Neural progenitor cell (in vitro differentiated cells): Measurements from ENCODE around the gene NEK10. TPM values are rescaled to one million over a fixed set of nuclear protein-coding genes. Genes with fewer than 3 reads are reported as not detected.

Experiments used
- DNase-seq: peaks from one replicate; pipeline ENCODE4 v3.0.0-alpha.2; 2016; ENCODE audit warnings: low spot score
- H2AFZ ChIP-seq: fragments of 200-600 bp; sonication (generic); replicated peaks from 2 replicates; pipeline ENCODE4 v1.6.1; 2016; ENCODE audit warnings: antibody characterized with exemption
- H3F3A ChIP-seq: fragments of 200-600 bp; sonication (generic); 2 replicates; pipeline ENCODE4 v1.6.1; 2016; ENCODE audit warnings: antibody characterized with exemption, low read depth
- H3K27ac ChIP-seq: fragments of 200-600 bp; sonication (generic); 2 replicates; pipeline ENCODE4 v1.5.1; 2016; ENCODE audit warnings: mild to moderate bottlenecking
- H3K27me3 ChIP-seq: fragments of 200-600 bp; sonication (generic); 2 replicates; pipeline ENCODE4 v1.6.1; 2016; ENCODE audit warnings: mild to moderate bottlenecking, moderate library complexity
- H3K36me3 ChIP-seq: fragments of 200-600 bp; sonication (generic); 2 replicates; pipeline ENCODE4 v1.5.1; 2016
- H3K4me1 ChIP-seq: fragments of 200-600 bp; sonication (generic); 2 replicates; pipeline ENCODE4 v1.6.1; 2016; ENCODE audit warnings: mixed run types
- H3K4me2 ChIP-seq: fragments of 200-600 bp; sonication (generic); 2 replicates; pipeline ENCODE4 v1.6.1; 2016
- H3K4me3 ChIP-seq: fragments of 200-600 bp; sonication (generic); 2 replicates; pipeline ENCODE4 v1.5.1; 2016
- H3K79me2 ChIP-seq: fragments of 200-600 bp; sonication (generic); 2 replicates; pipeline ENCODE4 v1.6.1; 2016; ENCODE audit warnings: low read depth
- H3K9ac ChIP-seq: fragments of 200-600 bp; sonication (generic); 2 replicates; pipeline ENCODE4 v1.6.1; 2016
- H3K9me3 ChIP-seq: fragments of 200-600 bp; sonication (generic); 2 replicates; pipeline ENCODE4 v1.5.1; 2016; ENCODE audit warnings: low read depth
- H4K20me1 ChIP-seq: fragments of 200-600 bp; sonication (generic); 2 replicates; pipeline ENCODE4 v1.6.1; 2016; ENCODE audit warnings: low read depth
- H3K27ac Mint-ChIP-seq: 3 replicates; pipeline ENCODE4 v1.8.0; 2021; ENCODE audit warnings: mixed read lengths
- H3K27me3 Mint-ChIP-seq: 2 replicates; pipeline ENCODE4 v1.8.0; 2022; ENCODE audit warnings: low read depth, mild to moderate bottlenecking, inconsistent platforms, moderate library complexity, mixed read lengths; ENCODE audit not compliant: insufficient read depth
- H3K36me3 Mint-ChIP-seq: 3 replicates; pipeline ENCODE4 v1.8.0; 2021; ENCODE audit warnings: mixed read lengths
- H3K4me1 Mint-ChIP-seq: 3 replicates; pipeline ENCODE4 v1.8.0; 2021; ENCODE audit warnings: mixed read lengths
- H3K4me3 Mint-ChIP-seq: 3 replicates; pipeline ENCODE4 v1.8.0; 2021; ENCODE audit warnings: mild to moderate bottlenecking, moderate library complexity, mixed read lengths
- H3K9me3 Mint-ChIP-seq: 3 replicates; pipeline ENCODE4 v1.8.0; 2020; ENCODE audit warnings: mixed read lengths
- CTCF ChIP-seq: fragments of 200-600 bp; sonication (generic); IDR thresholded peaks from 2 replicates; pipeline ENCODE4 v1.5.1; 2017; ENCODE audit warnings: antibody characterized with exemption, mild to moderate bottlenecking
- EZH2 ChIP-seq: fragments of 200-600 bp; sonication (generic); IDR thresholded peaks from 2 replicates; pipeline ENCODE4 v1.6.1; 2017; ENCODE audit warnings: antibody characterized with exemption, mild to moderate bottlenecking, moderate library complexity
- EZH2phosphoT487 ChIP-seq: fragments of 200-600 bp; sonication (generic); IDR thresholded peaks from 2 replicates; pipeline ENCODE4 v1.6.1; 2017; ENCODE audit warnings: antibody characterized with exemption
- total RNA-seq: library from RNA; depleted of rRNA; stranded (reverse); fragments of >200 nt; gene quantifications from 2 replicates; pipeline ENCODE4 v1.2.3, GENCODE V29; 2015; ENCODE audit warnings: low replicate concordance

The NEK10 gene
- total RNA-seq, 1 donor from 2014 or later, result 0.54 TPM

- Histone ChIP-seq H3K79me2 (no peaks in the 10 kb centered on the region), H3K4me3 (no peak overlapping the region), H4K20me1 (no peaks in the 10 kb centered on the region), H3K27me3 (no peaks in the 10 kb centered on the region), H3K9ac (no peak overlapping the region), H3K4me2 (no peak overlapping the region), H3K27ac (no peak overlapping the region), H3K4me1 (no peaks in the 10 kb centered on the region), H3F3A (no peaks in the 10 kb centered on the region), H2AFZ (no peak overlapping the region), H3K9me3 (no peaks in the 10 kb centered on the region), H3K36me3 (no peaks in the 10 kb centered on the region)
- no peak overlapping the region for H3K4me3 Mint-ChIP-seq
- no peak for DNase-seq
- no peaks in the 10 kb centered on the region for H3K4me1 Mint-ChIP-seq
- H3K36me3 Mint-ChIP-seq, result no peaks in the 10 kb centered on the region
- H3K9me3 Mint-ChIP-seq, result no peaks in the 10 kb centered on the region
- TF ChIP-seq EZH2 (no peak), CTCF (no peak), EZH2phosphoT487 (no peak)
- H3K27me3 Mint-ChIP-seq, result peaks cover 3% of the 10 kb centered on the region
- no peak overlapping the region for H3K27ac Mint-ChIP-seq
These were observed 93.7 kb downstream of the NEK10 start for GRCh38 chr3:27275441-27275990.

GRCh38 chr3:27271890-27272289 is 97.3 kb downstream of the NEK10 start:
- DNase-seq, result no peak
- no peak for TF ChIP-seq CTCF
- TF ChIP-seq EZH2phosphoT487, result no peak
- TF ChIP-seq EZH2, result no peak
- Mint-ChIP-seq H3K27me3 (no peaks in the 10 kb centered on the region), H3K4me3 (no peak overlapping the region), H3K4me1 (no peaks in the 10 kb centered on the region), H3K36me3 (no peaks in the 10 kb centered on the region), H3K27ac (no peak overlapping the region), H3K9me3 (peaks cover 4% of the 10 kb centered on the region)
- Histone ChIP-seq H3K36me3 (no peaks in the 10 kb centered on the region), H3K27me3 (no peaks in the 10 kb centered on the region), H3K4me3 (no peak overlapping the region), H3K27ac (no peak overlapping the region), H2AFZ (no peak overlapping the region), H3K9ac (no peak overlapping the region), H3K9me3 (no peaks in the 10 kb centered on the region), H3K79me2 (no peaks in the 10 kb centered on the region), H4K20me1 (no peaks in the 10 kb centered on the region), H3K4me1 (no peaks in the 10 kb centered on the region), H3F3A (no peaks in the 10 kb centered on the region), H3K4me2 (no peak overlapping the region)

GRCh38 chr3:27254896-27255295 is 114.3 kb downstream of the NEK10 start:
- H3K9me3 Mint-ChIP-seq, result peaks cover 5% of the 10 kb centered on the region

More at GRCh38 chr3:27254896-27255295, 114.3 kb downstream of the NEK10 start:
- TF ChIP-seq EZH2, result no peak
- TF ChIP-seq EZH2phosphoT487, result no peak
- no peak for TF ChIP-seq CTCF
- no peak overlapping the region for H2AFZ ChIP-seq
- no peaks in the 10 kb centered on the region for H3K4me1 Mint-ChIP-seq
- no peaks in the 10 kb centered on the region for H3K36me3 ChIP-seq
- no peaks in the 10 kb centered on the region for H3K36me3 Mint-ChIP-seq
- no peaks in the 10 kb centered on the region for H4K20me1 ChIP-seq
- no peaks in the 10 kb centered on the region for H3K9me3 ChIP-seq
- peaks cover 2% of the 10 kb centered on the region for H3K27me3 Mint-ChIP-seq
- no peak overlapping the region for H3K4me3 Mint-ChIP-seq
- no peak overlapping the region for H3K27ac ChIP-seq
- H3K27me3 ChIP-seq, result no peaks in the 10 kb centered on the region
- DNase-seq, result no peak
- no peaks in the 10 kb centered on the region for H3F3A ChIP-seq
- no peak overlapping the region for H3K9ac ChIP-seq
- no peak overlapping the region for H3K27ac Mint-ChIP-seq
- H3K79me2 ChIP-seq, result no peaks in the 10 kb centered on the region
- no peaks in the 10 kb centered on the region for H3K4me1 ChIP-seq
- H3K4me3 ChIP-seq, result no peak overlapping the region
- no peak overlapping the region for H3K4me2 ChIP-seq
